ENCODE data around the gene MEF2D.

MEF2D gene

DNA sequence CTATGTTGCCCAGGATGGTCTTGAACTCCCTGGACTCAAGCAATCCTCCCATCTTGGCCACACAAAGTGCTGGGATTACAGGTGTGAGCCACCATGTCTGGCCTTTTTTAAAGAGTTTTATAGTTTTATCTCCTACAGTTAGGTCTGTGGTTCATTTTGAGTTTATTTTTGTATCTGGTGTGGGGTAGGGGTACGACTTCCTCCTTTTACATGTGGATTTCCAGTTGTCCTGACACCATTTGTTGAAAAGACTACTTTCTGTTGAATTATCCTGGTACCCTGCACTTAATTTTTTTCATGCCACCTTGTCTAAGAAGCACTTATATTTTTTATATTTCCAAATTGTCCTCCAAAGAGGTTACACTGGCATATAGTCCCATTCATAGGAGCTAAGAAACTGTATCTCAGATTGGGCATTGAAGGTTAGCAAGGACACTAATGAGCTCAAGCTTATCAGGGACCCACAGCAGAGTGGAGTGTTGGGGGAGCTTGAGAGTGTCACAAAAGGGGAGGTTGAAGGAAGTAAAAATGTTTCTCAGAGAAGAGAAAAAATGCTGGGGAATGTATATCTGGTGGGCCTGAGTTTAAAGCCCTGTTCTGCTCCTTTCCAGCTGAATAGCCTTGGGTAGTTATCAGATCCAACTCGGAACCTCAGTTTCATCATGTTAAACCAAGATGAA lies 23.4 kb upstream of the MEF2D start:
- DNase-seq: peak; percentile 79

DNA sequence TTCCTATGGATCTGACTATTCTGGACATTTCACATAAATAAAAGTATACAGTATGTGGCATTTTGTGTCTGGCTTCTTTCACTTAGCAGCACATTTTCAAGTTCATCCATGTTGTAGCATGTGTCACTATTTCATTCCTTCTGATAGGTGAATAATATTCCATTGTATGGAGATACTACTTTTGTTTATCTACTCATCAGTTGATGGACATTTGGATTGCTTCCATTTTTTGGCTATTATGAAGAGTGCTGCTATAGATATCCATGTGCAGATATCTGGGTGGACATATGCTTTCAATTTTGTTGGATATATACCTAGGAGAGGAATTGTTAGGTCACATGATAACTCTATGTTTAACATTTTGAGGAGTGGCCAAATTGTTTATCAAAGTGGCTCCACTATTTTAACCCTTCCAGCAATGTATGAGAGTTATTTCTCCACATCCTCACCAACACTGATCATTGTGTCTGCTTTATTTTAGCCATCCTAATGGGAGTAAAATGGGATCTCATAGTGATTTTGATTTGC lies 21.9 kb upstream of the MEF2D start:
- DNase-seq: peak; percentile 29

- no peak for DNase-seq
Observed at GRCh38 chr1:156517748-156518147, 17.2 kb upstream of the MEF2D start.

- peak; percentile 62 for DNase-seq
Observed at GRCh38 chr1:156516821-156517220, 16.2 kb upstream of the MEF2D start.

DNA sequence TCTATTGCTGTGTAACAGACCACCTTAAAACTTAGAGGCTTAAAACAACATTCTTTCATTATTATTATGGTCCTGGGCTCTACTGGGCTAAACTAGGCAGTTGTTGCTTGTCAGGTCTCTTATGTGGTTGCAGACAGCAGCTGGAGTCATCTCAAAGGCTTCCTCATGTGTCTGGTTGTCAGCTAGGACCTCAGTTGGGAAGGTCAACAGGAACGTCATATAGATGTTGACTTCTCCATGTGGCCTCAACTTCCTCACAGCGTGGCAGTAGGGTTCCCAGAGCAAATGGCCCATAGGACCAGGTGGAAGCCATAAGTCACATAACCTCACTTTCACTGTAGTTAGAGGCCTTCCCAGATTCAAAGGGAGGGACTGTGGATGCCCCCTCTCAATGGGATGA lies 15.4 kb upstream of the MEF2D start:
- DNase-seq: no peak

- no peak for DNase-seq
Observed at GRCh38 chr1:156513185-156513584, 12.6 kb upstream of the MEF2D start.

GRCh38 chr1:156511644-156512043 lies 11.1 kb upstream of the MEF2D start:
- no peak for DNase-seq

- DNase-seq: no peak
Observed at GRCh38 chr1:156510709-156511108, 10.1 kb upstream of the MEF2D start.

GRCh38 chr1:156509424-156510034 lies 9.0 kb upstream of the MEF2D start:
- DNase-seq: no peak

DNA sequence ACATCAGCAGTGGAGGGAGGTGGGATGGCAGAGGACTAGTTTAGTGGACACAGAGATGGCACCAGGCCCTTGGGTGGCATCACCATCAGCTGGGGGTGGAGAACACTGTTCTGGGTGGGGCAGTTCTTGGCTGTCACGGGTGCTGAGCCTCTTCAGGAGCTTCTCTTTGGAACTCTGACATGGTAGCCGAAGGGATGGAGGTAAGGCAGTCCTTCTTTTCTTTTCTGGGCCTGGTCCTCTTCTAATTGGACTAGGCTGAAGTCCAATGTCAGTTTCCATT lies 8.3 kb upstream of the MEF2D start:
- no peak for DNase-seq

GRCh38 chr1:156508205-156508954 lies 7.8 kb upstream of the MEF2D start:
- no peak for DNase-seq

DNA sequence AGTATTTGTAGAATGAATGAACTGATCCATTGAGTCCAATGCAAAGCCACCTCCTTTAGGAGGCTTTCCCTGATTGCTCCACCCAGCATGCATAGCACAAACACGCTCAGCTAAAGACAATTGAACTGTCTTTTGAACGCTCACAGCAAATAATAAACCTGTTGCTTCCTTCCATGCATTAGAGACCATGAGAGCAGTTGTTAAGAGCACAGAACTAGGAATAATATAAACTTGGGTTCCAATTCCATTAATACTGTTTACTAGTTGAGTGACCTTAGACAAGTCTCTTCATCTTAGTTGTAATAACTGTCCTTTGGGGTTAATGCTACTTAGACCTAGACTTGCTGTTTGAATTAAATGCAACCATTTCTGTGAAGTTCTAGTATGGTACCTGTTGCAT lies 5.9 kb upstream of the MEF2D start:
- DNase-seq: no peak

GRCh38 chr1:156505679-156506298 lies 5.2 kb upstream of the MEF2D start:
- DNase-seq: no peak

DNA sequence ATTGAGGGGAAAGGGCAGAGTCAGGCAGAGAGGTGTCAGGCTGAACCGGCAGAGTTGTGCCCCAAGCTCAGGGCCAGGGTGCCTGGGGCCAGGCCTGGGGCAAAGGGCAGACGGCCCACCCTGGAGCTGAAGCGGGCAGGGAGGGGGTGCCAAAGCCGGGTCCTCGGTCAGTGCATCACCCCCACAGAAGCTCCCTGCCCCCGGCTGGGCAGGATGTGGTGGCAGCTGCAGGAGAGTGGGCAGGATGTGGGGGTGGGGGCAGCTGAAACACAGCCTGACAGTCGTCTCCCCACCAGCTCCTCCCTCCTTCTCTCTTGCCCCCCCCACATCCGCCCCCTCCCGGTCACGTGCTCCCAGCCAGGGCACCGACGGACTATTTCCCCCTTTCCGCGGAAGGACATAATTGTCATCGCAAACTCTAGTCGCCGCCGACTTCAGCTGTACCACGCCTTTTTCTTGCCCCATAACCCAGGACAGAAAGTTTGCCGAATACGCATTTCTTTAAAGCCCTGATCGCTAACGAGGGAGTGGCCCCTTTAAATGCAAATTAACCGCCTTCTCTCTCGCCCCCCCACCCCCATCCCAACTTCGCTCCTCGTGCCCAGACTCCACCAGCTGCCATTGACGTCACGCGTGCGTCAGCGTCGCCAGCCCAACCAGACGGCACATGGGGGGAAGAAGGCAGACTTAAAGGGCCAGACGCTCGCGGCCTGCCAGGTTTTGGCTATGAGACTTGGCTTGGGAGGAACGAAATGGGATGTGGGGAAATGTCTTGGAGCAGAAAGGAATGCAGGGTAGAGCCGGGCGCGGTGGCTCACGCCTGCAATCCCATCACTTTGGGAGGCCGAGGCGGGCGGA lies 4.5 kb upstream of the MEF2D start:
- peak; percentile 97 for DNase-seq

DNA sequence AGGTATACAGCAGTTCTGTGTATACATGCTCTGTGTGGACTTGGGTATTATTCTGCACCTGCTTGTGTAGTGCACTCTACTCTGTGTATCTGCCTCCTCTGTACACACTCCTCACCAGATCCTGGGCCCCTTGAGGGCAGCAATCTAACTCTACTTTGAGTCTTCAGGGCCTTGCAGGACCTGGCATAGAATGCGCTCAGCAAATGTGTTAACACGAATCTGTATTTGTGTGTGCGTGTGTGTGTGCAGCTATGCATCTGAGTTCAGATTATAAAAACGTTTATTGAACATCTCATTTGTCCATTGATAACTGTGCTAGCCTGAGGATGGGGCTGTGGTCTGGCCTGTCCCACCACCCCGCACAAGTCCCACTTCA lies 3.9 kb upstream of the MEF2D start:
- peak; percentile 43 for DNase-seq

DNA sequence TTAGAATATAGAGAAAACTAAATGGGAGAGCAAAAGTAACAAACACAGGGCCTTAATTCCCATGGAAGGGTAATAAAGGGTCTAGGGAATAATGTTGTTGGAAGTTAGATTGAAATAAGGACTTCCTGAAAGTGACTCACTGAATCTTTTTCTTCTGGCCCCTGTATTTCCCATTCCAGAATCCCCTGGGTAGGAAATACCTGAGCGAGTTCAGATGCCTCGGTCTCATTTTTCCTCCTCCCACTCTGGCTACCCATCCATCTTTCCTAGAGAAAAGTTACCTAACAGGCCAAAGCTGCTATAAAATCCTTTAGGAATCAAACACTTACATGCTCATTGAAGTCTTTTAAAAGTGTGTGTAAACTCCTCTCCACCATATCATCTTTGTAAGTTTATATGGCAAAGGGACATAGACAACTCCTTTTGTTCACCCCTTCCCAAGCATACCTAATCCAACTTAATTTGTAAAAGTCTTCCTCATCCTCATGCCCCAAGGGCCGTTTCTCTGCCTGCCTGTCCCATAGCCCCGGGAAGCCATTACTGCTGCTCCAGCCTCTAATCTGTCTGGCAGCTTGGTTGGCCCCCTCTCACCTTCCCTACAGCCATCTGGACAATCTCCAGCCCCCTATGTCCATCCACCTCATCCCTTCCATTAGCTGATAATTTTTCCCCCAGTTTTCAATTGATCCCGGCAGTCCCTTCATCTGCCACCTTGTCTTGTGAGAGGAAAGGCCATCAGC lies 3.3 kb upstream of the MEF2D start:
- no peak for DNase-seq

DNA sequence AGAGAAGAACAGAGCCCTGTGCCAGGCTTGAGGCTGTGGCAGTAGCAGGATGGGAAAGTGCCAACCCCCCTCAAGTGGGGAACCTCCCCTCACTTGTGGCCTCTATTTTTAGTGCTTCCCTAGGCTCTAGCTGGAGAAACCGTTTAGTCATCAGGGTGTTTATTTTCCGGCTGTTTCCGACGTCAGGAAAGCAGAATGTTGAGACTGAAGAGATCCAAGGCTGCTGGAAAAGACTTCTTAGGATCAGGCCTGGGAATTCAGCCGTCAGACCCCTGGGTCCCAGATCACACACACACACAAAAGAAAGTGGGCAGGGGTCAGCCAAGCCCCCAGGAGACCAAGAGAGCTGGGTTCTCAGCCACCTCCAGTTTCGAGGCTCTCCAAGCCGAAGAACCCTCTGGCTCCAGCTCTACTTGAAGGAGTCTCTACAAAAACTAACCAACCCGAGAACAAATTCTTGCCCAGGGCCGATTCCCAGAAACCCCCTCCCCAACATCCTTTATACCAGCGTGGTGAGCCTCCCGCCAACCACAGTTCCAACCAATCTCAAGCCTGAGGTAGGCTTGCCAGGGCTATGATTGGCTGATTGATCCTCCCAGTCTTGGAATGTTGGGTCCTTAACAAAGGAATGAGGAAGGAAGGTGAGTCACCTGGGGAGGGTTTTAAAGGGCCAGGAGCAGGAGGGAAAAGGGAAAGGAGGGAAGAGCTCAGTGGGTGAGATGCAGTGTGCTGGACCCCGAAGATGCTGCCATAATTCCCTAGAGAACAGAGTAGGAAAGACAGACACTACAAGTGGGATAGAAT lies 2.5 kb upstream of the MEF2D start:
- peak; percentile 60 for DNase-seq

GRCh38 chr1:156502391-156502893 lies 1.9 kb upstream of the MEF2D start:
- peak; percentile 22 for DNase-seq

DNA sequence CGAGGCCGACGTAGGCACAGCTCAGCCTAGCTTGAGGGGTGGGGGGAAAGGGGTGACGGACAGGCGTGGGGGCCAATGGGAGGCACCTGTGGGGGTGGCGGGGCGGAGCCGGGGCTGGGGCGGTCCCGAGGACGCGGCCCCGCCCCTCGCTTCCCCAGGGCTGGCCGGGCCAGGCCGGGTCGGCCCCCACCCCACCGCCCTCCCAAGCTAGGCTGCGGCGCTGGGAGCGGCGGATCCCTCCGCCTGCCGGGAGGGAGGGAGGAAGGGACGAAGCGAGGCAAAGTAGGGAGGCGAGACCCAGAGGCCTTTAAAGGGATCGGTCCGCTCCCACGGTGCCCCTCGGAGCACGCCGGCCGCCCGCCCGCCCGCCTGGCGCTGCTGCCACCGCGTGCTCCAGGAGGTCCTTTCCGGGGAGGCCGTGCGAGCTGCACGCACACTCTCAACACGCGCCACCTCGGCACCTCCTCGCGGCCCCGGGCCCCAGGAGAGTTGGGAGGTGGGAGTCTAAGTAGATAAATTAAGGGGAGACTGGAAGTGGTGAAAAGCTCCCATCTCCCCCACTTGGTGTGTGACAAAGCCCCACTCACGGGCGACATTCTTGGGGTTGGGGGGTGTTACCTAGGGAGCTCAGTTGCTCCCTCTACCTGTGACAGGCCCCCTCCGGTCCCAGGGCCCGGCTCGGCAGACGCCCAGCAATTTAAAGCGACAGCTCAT lies 375 bp upstream of the MEF2D start:
- DNase-seq: peak; percentile 94

- peak; percentile 16 for DNase-seq
Observed at GRCh38 chr1:156499842-156500542, 583 bp downstream of the MEF2D start.

Measured in hematopoietic multipotent progenitor cell treated with erythropoietin and hydrocortisone succinate and interleukin-3 and kit ligand, for 8 days (in vitro differentiated cells).